Activated B cell treated with CpG ODN at 0.5 μM for 24 hours (primary cell): ENCODE measurements around the gene FLNA. TPM values are rescaled to one million over a fixed set of nuclear protein-coding genes. Genes with fewer than 3 reads are reported as not detected.

Experiments used
- ATAC-seq: fragments of 200-7000 bp; cut with Tn5 transposase; one replicate; pipeline ENCODE4 v1.10.0; 2021; ENCODE audit warnings: low read depth, mild to moderate bottlenecking, moderate library complexity
- CTCF ChIA-PET: fragments of 350-600 bp; sonication (Branson Sonifier 250); formaldehyde crosslinking; loops from one replicate; lab custom pipeline; 2021; ENCODE audit warnings: antibody characterized with exemption; lab: Charles Lee
- POLR2A ChIA-PET: fragments of 350-600 bp; sonication (Branson Sonifier 250); formaldehyde crosslinking; loops from one replicate; lab custom pipeline; 2021; ENCODE audit warnings: antibody characterized with exemption; lab: Charles Lee
- DNase-seq: peaks from one replicate; pipeline ENCODE4 v3.0.0; 2022
- H3K27ac Mint-ChIP-seq: one replicate; pipeline ENCODE4 v1.8.0; 2020; ENCODE audit warnings: mixed read lengths
- H3K27me3 Mint-ChIP-seq: one replicate; pipeline ENCODE4 v1.8.0; 2021; ENCODE audit warnings: mixed read lengths
- H3K36me3 Mint-ChIP-seq: one replicate; pipeline ENCODE4 v1.8.0; 2021; ENCODE audit warnings: low read depth, mixed read lengths
- H3K4me1 Mint-ChIP-seq: one replicate; pipeline ENCODE4 v1.8.0; 2021; ENCODE audit warnings: mixed read lengths
- H3K4me3 Mint-ChIP-seq: one replicate; pipeline ENCODE4 v1.8.0; 2020; ENCODE audit warnings: mild to moderate bottlenecking, mixed read lengths
- H3K9me3 Mint-ChIP-seq: one replicate; pipeline ENCODE4 v1.8.0; 2020; ENCODE audit warnings: mixed read lengths
- intact Hi-C: fragments of 100-400 bp; cut with micrococcal nuclease; formaldehyde crosslinking; loops from one replicate; pipeline ENCODE4 v1.15.1; 2024
- total RNA-seq: library from RNA; stranded (reverse); gene quantifications from 2 replicates; pipeline ENCODE4 v1.2.3, GENCODE V29; 2022
- TF ChIP-seq, protein P1 (sequence below): fragments of 200-600 bp; IDR thresholded peaks from one replicate; pipeline ENCODE4 v1.8.0; 2022; ENCODE audit warnings: antibody characterized with exemption, mild to moderate bottlenecking

FLNA gene
- total RNA-seq, 1 donor from 2014 or later = 679 TPM

DNA sequence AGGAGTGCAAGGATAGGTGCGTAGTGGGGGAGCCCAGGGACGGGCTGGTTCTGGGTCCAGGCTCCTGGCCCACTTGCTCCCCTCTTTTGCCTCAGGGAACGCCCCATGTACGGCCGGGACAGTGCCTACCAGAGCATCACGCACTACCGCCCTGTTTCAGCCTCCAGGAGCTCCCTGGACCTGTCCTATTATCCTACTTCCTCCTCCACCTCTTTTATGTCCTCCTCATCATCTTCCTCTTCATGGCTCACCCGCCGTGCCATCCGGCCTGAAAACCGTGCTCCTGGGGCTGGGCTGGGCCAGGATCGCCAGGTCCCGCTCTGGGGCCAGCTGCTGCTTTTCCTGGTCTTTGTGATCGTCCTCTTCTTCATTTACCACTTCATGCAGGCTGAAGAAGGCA is 6.4 kb upstream of the FLNA start:
- intact Hi-C loops = no loop called here
- Mint-ChIP-seq H3K4me3 (peak overlapping the region; percentile 83), H3K4me1 (peaks cover 19% of the 10 kb centered on the region), H3K36me3 (peaks cover 15% of the 10 kb centered on the region), H3K9me3 (no peaks in the 10 kb centered on the region), H3K27ac (no peak overlapping the region), H3K27me3 (no peaks in the 10 kb centered on the region)
- ATAC-seq (no peak), DNase-seq (no peak)
- ChIA-PET CTCF (no interaction called here), POLR2A (interaction anchor here (4.9 kb wide), 1 partner anchor 16 kb away, joined by 20 read pairs; the partner anchor contains the start of gene RPL10)
- TF ChIP-seq, protein P1, sequence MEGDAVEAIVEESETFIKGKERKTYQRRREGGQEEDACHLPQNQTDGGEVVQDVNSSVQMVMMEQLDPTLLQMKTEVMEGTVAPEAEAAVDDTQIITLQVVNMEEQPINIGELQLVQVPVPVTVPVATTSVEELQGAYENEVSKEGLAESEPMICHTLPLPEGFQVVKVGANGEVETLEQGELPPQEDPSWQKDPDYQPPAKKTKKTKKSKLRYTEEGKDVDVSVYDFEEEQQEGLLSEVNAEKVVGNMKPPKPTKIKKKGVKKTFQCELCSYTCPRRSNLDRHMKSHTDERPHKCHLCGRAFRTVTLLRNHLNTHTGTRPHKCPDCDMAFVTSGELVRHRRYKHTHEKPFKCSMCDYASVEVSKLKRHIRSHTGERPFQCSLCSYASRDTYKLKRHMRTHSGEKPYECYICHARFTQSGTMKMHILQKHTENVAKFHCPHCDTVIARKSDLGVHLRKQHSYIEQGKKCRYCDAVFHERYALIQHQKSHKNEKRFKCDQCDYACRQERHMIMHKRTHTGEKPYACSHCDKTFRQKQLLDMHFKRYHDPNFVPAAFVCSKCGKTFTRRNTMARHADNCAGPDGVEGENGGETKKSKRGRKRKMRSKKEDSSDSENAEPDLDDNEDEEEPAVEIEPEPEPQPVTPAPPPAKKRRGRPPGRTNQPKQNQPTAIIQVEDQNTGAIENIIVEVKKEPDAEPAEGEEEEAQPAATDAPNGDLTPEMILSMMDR = no peak

DNA sequence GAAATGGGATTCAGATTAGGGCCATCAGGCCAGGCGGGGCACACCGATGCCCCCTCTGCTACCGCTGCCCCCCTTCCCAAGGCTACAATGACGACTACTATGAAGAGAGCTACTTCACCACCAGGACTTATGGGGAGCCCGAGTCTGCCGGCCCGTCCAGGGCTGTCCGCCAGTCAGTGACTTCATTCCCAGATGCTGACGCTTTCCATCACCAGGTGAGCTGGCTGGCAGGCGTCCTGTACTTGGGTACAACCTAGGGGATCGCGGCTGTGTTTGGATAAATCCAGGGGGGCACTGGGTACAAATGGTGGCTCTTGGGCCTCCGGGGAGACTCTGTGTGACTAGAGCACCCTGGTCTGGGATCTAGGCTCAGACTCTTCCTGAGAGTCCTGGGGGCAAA is 5.7 kb upstream of the FLNA start:
- POLR2A ChIA-PET = interaction anchor here (1.9 to 4.9 kb wide), 2 partner anchors 10 to 17 kb away, joined by 20 to 50 read pairs; partner anchors contain the start of gene RPL10

DNA sequence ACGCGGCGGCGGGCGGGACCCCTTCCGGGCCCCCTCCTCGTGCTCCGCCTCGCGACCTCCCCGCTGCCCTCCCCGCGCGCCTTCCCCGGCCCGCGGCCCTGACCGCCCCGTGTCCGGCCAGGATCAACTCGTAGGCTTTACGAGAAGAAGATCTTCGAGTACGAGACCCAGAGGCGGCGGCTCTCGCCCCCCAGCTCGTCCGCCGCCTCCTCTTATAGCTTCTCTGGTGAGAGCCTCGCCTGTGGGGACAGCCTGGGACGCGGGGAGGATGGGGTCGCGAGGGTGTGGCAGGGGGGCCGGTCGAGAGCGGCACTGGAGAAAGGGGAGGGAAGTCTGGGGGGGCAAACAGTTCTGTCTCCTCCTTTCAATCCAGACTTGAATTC is 5.1 kb upstream of the FLNA start:
- Mint-ChIP-seq H3K4me3 (peak overlapping the region; percentile 83), H3K27ac (peak overlapping the region; percentile 83), H3K4me1 (peaks cover 22% of the 10 kb centered on the region), H3K9me3 (no peaks in the 10 kb centered on the region), H3K36me3 (peaks cover 15% of the 10 kb centered on the region), H3K27me3 (no peaks in the 10 kb centered on the region)
- TF ChIP-seq, protein P1 = no peak
- no peak for ATAC-seq
- DNase-seq = no peak
- intact Hi-C loops = loop anchor here (1.0 to 10.0 kb wide), 5 partner anchors 8 to 655 kb away; partner anchors contain the start of genes ABCD1, ARHGAP4, BCAP31 and FAM3A
- CTCF ChIA-PET = no interaction called here
- POLR2A ChIA-PET = interaction anchor here (0.5 to 1.9 kb wide), 12 partner anchors 10 to 408 kb away, joined by 3 to 50 read pairs (median 4); partner anchors contain the start of genes FAM50A, HCFC1, RPL10 and SLC10A3

More for the DNA sequence above, 5.7 kb upstream of the FLNA start:
- no peaks in the 10 kb centered on the region for H3K27me3 Mint-ChIP-seq
- peaks cover 20% of the 10 kb centered on the region for H3K4me1 Mint-ChIP-seq
- TF ChIP-seq, protein P1 = no peak
- ATAC-seq = no peak
- H3K36me3 Mint-ChIP-seq = peaks cover 15% of the 10 kb centered on the region
- H3K27ac Mint-ChIP-seq = peak overlapping the region; percentile 83
- intact Hi-C loops = no loop called here
- DNase-seq = no peak
- peak overlapping the region; percentile 83 for H3K4me3 Mint-ChIP-seq
- no peaks in the 10 kb centered on the region for H3K9me3 Mint-ChIP-seq
- CTCF ChIA-PET = no interaction called here

DNA sequence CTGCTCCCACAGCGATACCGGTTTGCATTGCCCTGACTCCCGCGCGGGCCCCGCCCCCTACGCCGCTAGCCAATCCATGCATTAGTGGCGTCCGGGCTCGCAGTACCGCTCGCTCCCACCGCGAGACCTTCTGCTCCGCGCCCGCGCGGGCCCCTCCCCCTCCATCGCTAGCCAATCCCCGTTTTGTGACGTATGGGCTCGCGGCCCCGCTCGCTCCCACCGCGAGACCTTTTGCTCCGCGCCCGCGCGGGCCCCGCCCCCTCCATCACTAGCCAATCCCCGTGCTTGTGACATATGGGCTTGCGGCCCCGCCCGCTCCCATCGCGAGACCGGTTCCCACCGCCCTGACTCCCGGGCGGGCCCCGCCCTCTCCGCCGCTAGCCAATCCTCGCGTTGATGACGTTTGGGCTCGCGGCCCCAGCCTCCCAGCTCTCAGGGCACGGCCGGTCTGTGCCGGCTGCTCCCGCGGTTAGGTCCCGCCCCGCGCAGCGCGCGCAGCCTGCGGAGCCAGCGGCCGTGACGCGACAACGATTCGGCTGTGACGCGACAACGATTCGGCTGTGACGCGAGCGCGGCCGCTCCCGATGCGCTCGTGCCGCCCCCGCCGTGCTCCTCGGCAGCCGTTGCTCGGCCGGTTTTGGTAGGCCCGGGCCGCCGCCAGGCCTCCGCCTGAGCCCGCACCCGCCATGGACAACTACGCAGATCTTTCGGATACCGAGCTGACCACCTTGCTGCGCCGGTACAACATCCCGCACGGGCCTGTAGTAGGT is 4.5 kb upstream of the FLNA start, which contains the start of gene EMD:
Gene EMD, plus strand, starts transcription at position 497 of the 770 bp plus-strand sequence. Its CDS starts 190 bp downstream, at position 687.
- TF ChIP-seq, protein P1 = no peak
- POLR2A ChIA-PET = interaction anchor here (0.5 to 1.9 kb wide), 12 partner anchors 9 to 407 kb away, joined by 3 to 50 read pairs (median 4); partner anchors contain the start of genes FAM50A, HCFC1, RPL10 and SLC10A3
- Mint-ChIP-seq H3K27me3 (no peaks in the 10 kb centered on the region), H3K4me3 (peak within 1 kb of the TSS; percentile 83), H3K27ac (peak within 1 kb of the TSS; percentile 83), H3K4me1 (peaks cover 18% of the 10 kb centered on the region), H3K36me3 (peaks cover 15% of the 10 kb centered on the region), H3K9me3 (no peaks in the 10 kb centered on the region)
- DNase-seq = peak; percentile 87
- intact Hi-C loops = loop anchor here (1.0 to 10.0 kb wide), 5 partner anchors 8 to 654 kb away; partner anchors contain the start of genes ABCD1, ARHGAP4, BCAP31 and FAM3A
- peak; percentile 83 for ATAC-seq
- CTCF ChIA-PET = no interaction called here
